Measurements from ENCODE around the gene SAP30. TPM values are rescaled to one million over a fixed set of nuclear protein-coding genes. Genes with fewer than 3 reads are reported as not detected.

Gene SAP30
- total RNA-seq, 1 experiment from 2014 or later: 21.7 TPM

- DNase-seq (ENCODE audit: low spot score): no peak
Observed at GRCh38 chr4:173367285-173367684, 3.5 kb upstream of the SAP30 start.

- DNase-seq (ENCODE audit: low spot score): no peak
Observed at GRCh38 chr4:173367946-173368345, 2.8 kb upstream of the SAP30 start.

- DNase-seq (ENCODE audit: low spot score): no peak
Observed at GRCh38 chr4:173370130-173370476, 651 bp upstream of the SAP30 start.

GRCh38 chr4:173371292-173372192 lies 788 bp downstream of the SAP30 start:
- DNase-seq (ENCODE audit: low spot score): peak; percentile 65

- no peak for DNase-seq (ENCODE audit: low spot score)
Observed at GRCh38 chr4:173374588-173374987, 3.8 kb downstream of the SAP30 start.

GRCh38 chr4:173379929-173380328 lies 9.2 kb downstream of the SAP30 start:
- no peak for DNase-seq (ENCODE audit: low spot score)

GRCh38 chr4:173380987-173381386 lies 10.2 kb downstream of the SAP30 start:
- no peak for DNase-seq (ENCODE audit: low spot score)

- no peak for DNase-seq (ENCODE audit: low spot score)
Observed at GRCh38 chr4:173381610-173382009, 10.9 kb downstream of the SAP30 start.

GRCh38 chr4:173382349-173382748 lies 11.6 kb downstream of the SAP30 start:
- no peak for DNase-seq (ENCODE audit: low spot score)

- no peak for DNase-seq (ENCODE audit: low spot score)
Observed at GRCh38 chr4:173386751-173387150, 16.0 kb downstream of the SAP30 start.

GRCh38 chr4:173391701-173392100 lies 20.9 kb downstream of the SAP30 start:
- DNase-seq (ENCODE audit: low spot score): no peak

GRCh38 chr4:173397604-173398003 lies 26.9 kb downstream of the SAP30 start:
- DNase-seq (ENCODE audit: low spot score): no peak

GRCh38 chr4:173398220-173398619 lies 27.5 kb downstream of the SAP30 start:
- no peak for DNase-seq (ENCODE audit: low spot score)

- no peak for DNase-seq (ENCODE audit: low spot score)
Observed at GRCh38 chr4:173398779-173399415, 28.1 kb downstream of the SAP30 start, which contains the start of gene SCRG1. TSS of gene SCRG1 (minus strand) at chr4:173399116. CDS start at chr4:173391414, 7,702 bp downstream.

- no peak for DNase-seq (ENCODE audit: low spot score)
Observed at GRCh38 chr4:173401063-173401462, 30.3 kb downstream of the SAP30 start.

- DNase-seq (ENCODE audit: low spot score): no peak
Observed at GRCh38 chr4:173403051-173403450, 32.3 kb downstream of the SAP30 start.

- peak; percentile 7 for DNase-seq (ENCODE audit: low spot score)
Observed at GRCh38 chr4:173404296-173404865, 33.6 kb downstream of the SAP30 start.

GRCh38 chr4:173405840-173406606 lies 35.3 kb downstream of the SAP30 start:
- no peak for DNase-seq (ENCODE audit: low spot score)

GRCh38 chr4:173410079-173410478 lies 39.3 kb downstream of the SAP30 start:
- DNase-seq (ENCODE audit: low spot score): no peak

- DNase-seq (ENCODE audit: low spot score): no peak
Observed at GRCh38 chr4:173411106-173411693, 40.4 kb downstream of the SAP30 start.

- DNase-seq (ENCODE audit: low spot score): no peak
Observed at GRCh38 chr4:173413036-173413435, 42.3 kb downstream of the SAP30 start.

All from HT-29 (cell line).